IMR-90 (cell line): Measurements from ENCODE around the gene LDB2. TPM values are rescaled to one million over a fixed set of nuclear protein-coding genes. Genes with fewer than 3 reads are reported as not detected.

Experiments used
- ATAC-seq: fragments of 200-7000 bp; cut with Tn5 transposase; 2 replicates; pipeline ENCODE4 v1.9.1; 2020; ENCODE audit warnings: low read depth, mild to moderate bottlenecking, moderate library complexity
- BruUV-seq: library from RNA; stranded (reverse); fragments of 400-500 nt; replicated peaks from 2 replicates; lab custom pipeline; 2021; lab: Mats Ljungman, UMichigan
- CTCF ChIA-PET: fragments of 300-600 bp; formaldehyde crosslinking; extraction: SDS; loops from one replicate; lab custom pipeline; 2021; ENCODE audit warnings: antibody characterized with exemption; lab: Yijun Ruan, JAX
- POLR2A ChIA-PET: fragments of 300-600 bp; sonication (Branson Sonifier 250); formaldehyde crosslinking; loops from one replicate; lab custom pipeline; 2022; ENCODE audit warnings: antibody characterized with exemption; ENCODE audit not compliant: unreplicated experiment; lab: Charles Lee
- DNase-seq: peaks from one replicate; pipeline ENCODE4 v3.0.0; 2013
- H2AFZ ChIP-seq: replicated peaks from 2 replicates; pipeline ENCODE3; 2013; ENCODE audit warnings: low read length, mild to moderate bottlenecking; ENCODE audit not compliant: poor library complexity
- H2AK5ac ChIP-seq: 2 replicates; pipeline ENCODE4 v1.6.1; 2013; ENCODE audit warnings: low read depth, low read length, inconsistent platforms
- H2AK9ac ChIP-seq: replicated peaks from 2 replicates; pipeline ENCODE3; 2013; ENCODE audit warnings: mild to moderate bottlenecking, low read depth, low read length, moderate library complexity; ENCODE audit not compliant: poor library complexity
- H2BK120ac ChIP-seq: 2 replicates; pipeline ENCODE4 v1.6.1; 2013; ENCODE audit warnings: low read depth, low read length, inconsistent platforms
- H2BK15ac ChIP-seq: 3 replicates; pipeline ENCODE4 v1.6.1; 2013; ENCODE audit warnings: low read depth, low read length, inconsistent platforms
- H2BK20ac ChIP-seq: 2 replicates; pipeline ENCODE4 v1.6.1; 2013; ENCODE audit warnings: low read depth, mild to moderate bottlenecking, inconsistent platforms, low read length, moderate library complexity
- H2BK5ac ChIP-seq: 2 replicates; pipeline ENCODE4 v1.6.1; 2013; ENCODE audit warnings: mild to moderate bottlenecking, low read depth, low read length, inconsistent platforms; ENCODE audit not compliant: poor library complexity, severe bottlenecking
- H3K14ac ChIP-seq: replicated peaks from 2 replicates; pipeline ENCODE4 v1.6.1; 2013; ENCODE audit warnings: low read depth, low read length, inconsistent platforms
- H3K18ac ChIP-seq: 2 replicates; pipeline ENCODE4 v1.6.1; 2013; ENCODE audit warnings: low read depth, low read length, control low read depth
- H3K23ac ChIP-seq: 2 replicates; pipeline ENCODE4 v1.6.1; 2013; ENCODE audit warnings: low read depth, low read length, inconsistent platforms
- H3K27ac ChIP-seq: 2 replicates; pipeline ENCODE4 v1.5.1; 2013; ENCODE audit warnings: mild to moderate bottlenecking, control low read depth, low read length; ENCODE audit not compliant: insufficient read depth
- H3K27me3 ChIP-seq: 2 replicates; pipeline ENCODE4 v1.6.1; 2013; ENCODE audit warnings: low read length; ENCODE audit not compliant: control insufficient read depth, insufficient read depth
- H3K36me3 ChIP-seq: 2 replicates; pipeline ENCODE4 v1.6.1; 2013; ENCODE audit warnings: low read length, mixed read lengths; ENCODE audit not compliant: control insufficient read depth, insufficient read depth
- H3K4ac ChIP-seq: 2 replicates; pipeline ENCODE4 v1.6.1; 2013; ENCODE audit warnings: low read depth, low read length, inconsistent platforms
- H3K4me1 ChIP-seq: 2 replicates; pipeline ENCODE4 v1.6.1; 2013; ENCODE audit warnings: low read length, mixed read lengths; ENCODE audit not compliant: control insufficient read depth, insufficient read depth
- H3K4me2 ChIP-seq: 2 replicates; pipeline ENCODE4 v1.6.1; 2013; ENCODE audit warnings: low read depth, mild to moderate bottlenecking, control low read depth, low read length, moderate library complexity
- H3K4me3 ChIP-seq: 2 replicates; pipeline ENCODE4 v1.5.1; 2013; ENCODE audit warnings: low read depth, mild to moderate bottlenecking, control low read depth, low read length, moderate library complexity; ENCODE audit not compliant: insufficient read depth
- H3K56ac ChIP-seq: 2 replicates; pipeline ENCODE4 v1.6.1; 2013; ENCODE audit warnings: low read length, inconsistent platforms; ENCODE audit not compliant: insufficient read depth; ENCODE audit errors: extremely low read depth
- H3K79me1 ChIP-seq, 2 experiments: 2 replicates each; pipeline ENCODE4 v1.6.1; 2013; ENCODE audit warnings: low read length in 2 of 2, inconsistent platforms in 1 of 2, low read depth in 1 of 2
- H3K9ac ChIP-seq: 2 replicates; pipeline ENCODE4 v1.6.1; 2013; ENCODE audit warnings: low read depth, low read length, control low read depth
- H3K9me1 ChIP-seq: 2 replicates; pipeline ENCODE4 v1.6.1; 2013; ENCODE audit warnings: low read length, inconsistent platforms; ENCODE audit not compliant: insufficient read depth
- H3K9me3 ChIP-seq: 2 replicates; pipeline ENCODE4 v1.6.1; 2013; ENCODE audit warnings: low read length; ENCODE audit not compliant: control insufficient read depth, insufficient read depth
- H4K20me1 ChIP-seq: 2 replicates; pipeline ENCODE4 v1.6.1; 2013; ENCODE audit warnings: low read length, inconsistent platforms; ENCODE audit not compliant: insufficient read depth
- H4K5ac ChIP-seq: 2 replicates; pipeline ENCODE4 v1.6.1; 2013; ENCODE audit warnings: mild to moderate bottlenecking, low read depth, low read length, control low read depth
- H4K8ac ChIP-seq, 2 experiments: 2 replicates each; pipeline ENCODE4 v1.6.1; 2013; ENCODE audit warnings: low read depth in 2 of 2, low read length in 2 of 2, control low read depth in 1 of 2, inconsistent platforms in 1 of 2
- H4K91ac ChIP-seq: 2 replicates; pipeline ENCODE4 v1.6.1; 2013; ENCODE audit warnings: low read depth, low read length, inconsistent platforms; ENCODE audit not compliant: insufficient read depth
- BHLHE40 ChIP-seq: fragments of 150-350 bp; IDR thresholded peaks from 2 replicates; pipeline ENCODE4 v1.6.1; 2016; ENCODE audit warnings: mild to moderate bottlenecking, low read depth, low read length
- FOS ChIP-seq: fragments of 150-350 bp; IDR thresholded peaks from 2 replicates; pipeline ENCODE4 v1.6.1; 2016; ENCODE audit warnings: low read depth, low read length
- MAFK ChIP-seq: IDR thresholded peaks from 2 replicates; pipeline ENCODE4 v1.6.1; 2012; ENCODE audit warnings: low read depth, low read length, improper control_type of control experiment
- MAZ ChIP-seq: IDR thresholded peaks from 2 replicates; pipeline ENCODE4 v1.6.1; 2012; ENCODE audit warnings: low read depth, mild to moderate bottlenecking, low read length, improper control_type of control experiment, moderate library complexity, borderline replicate concordance
- NFE2L2 ChIP-seq: fragments of 150-350 bp; IDR thresholded peaks from 2 replicates; pipeline ENCODE4 v1.6.1; 2016; ENCODE audit warnings: low read depth, mild to moderate bottlenecking, low read length
- RAD21 ChIP-seq: IDR thresholded peaks from 2 replicates; pipeline ENCODE4 v1.6.1; 2012; ENCODE audit warnings: low read length, improper control_type of control experiment
- RCOR1 ChIP-seq: IDR thresholded peaks from 2 replicates; pipeline ENCODE4 v1.6.1; 2012; ENCODE audit warnings: mild to moderate bottlenecking, low read length, improper control_type of control experiment; ENCODE audit not compliant: insufficient replicate concordance
- WGBS, 2 experiments: methylation state at CpG; one replicate each; pipeline versions ENCODE4 v1.1.5 to v1.1.7; 2013; ENCODE audit warnings: missing lambda C conversion rate in 2 of 2; ENCODE audit not compliant: insufficient read length in 1 of 2; ENCODE audit errors: extremely low coverage in 2 of 2; 5-methylcytosine and 5-hydroxymethylcytosine counted together
- dilution Hi-C: fragments of 300-500 bp; cut with HindIII; formaldehyde crosslinking; loops from one replicate; pipeline ENCODE4 v1.14.3; 2018; ENCODE audit warnings: low sequenced_read_pairs; ENCODE audit not compliant: unreplicated experiment
- in situ Hi-C: fragments of 300-500 bp; cut with MboI; formaldehyde crosslinking; loops from 3 replicates; pipeline ENCODE4 v1.14.3; 2019; ENCODE audit warnings: low sequenced_read_pairs, inconsistent platforms, mixed read lengths
- intact Hi-C: fragments of 100-400 bp; cut with micrococcal nuclease; formaldehyde crosslinking; loops from 2 replicates; pipeline ENCODE4 v1.10.0; 2022
- polyA plus RNA-seq, 3 experiments: library from polyadenylated mRNA; depleted of rRNA; stranded (reverse); fragments of >200 nt; gene quantifications; 2 replicates each; pipeline ENCODE4 v1.2.3, GENCODE V29; 2012; ENCODE audit warnings: low replicate concordance in 1 of 3
- total RNA-seq: library from RNA; depleted of rRNA; stranded (reverse); fragments of >200 nt; gene quantifications from 2 replicates; pipeline ENCODE4 v1.2.3, GENCODE V29; 2012
- TF ChIP-seq, protein P1 (sequence below): fragments of 150-350 bp; IDR thresholded peaks from 2 replicates; pipeline ENCODE4 v1.6.1; 2017; ENCODE audit warnings: mild to moderate bottlenecking, antibody characterized with exemption, low read length, low read depth

Gene LDB2
- total and polyA plus RNA-seq, 2 of the 4 experiments (the other 2 are of a cell fraction): 67.9 to 116 TPM

- Histone ChIP-seq H2AK9ac (no peak overlapping the region), H4K5ac (peak overlapping the region; percentile 16; the same call in 1 of the 2 replicates), H4K8ac (peak overlapping the region in 1 of 2 experiments; percentile 16; a peak in 2 of 4 replicates), H3K4me1 (peaks cover 5% of the 10 kb centered on the region), H3K4ac (no peak overlapping the region), H3K14ac (no peak overlapping the region), H2BK20ac (no peak overlapping the region), H3K23ac (0 out of 2 replicates have a peak overlapping the region, but pooled peaks have one; percentile 28), H3K9ac (no peak overlapping the region), H2BK5ac (no peak overlapping the region), H3K36me3 (no peaks in the 10 kb centered on the region), H3K9me1 (no peaks in the 10 kb centered on the region; the same call in 1 of the 2 replicates), H3K27ac (no peak overlapping the region), H2AK5ac (no peak overlapping the region), H4K20me1 (no peaks in the 10 kb centered on the region), H3K9me3 (no peaks in the 10 kb centered on the region), H3K4me2 (peak overlapping the region; percentile 39), H3K79me1 (peaks cover 0 to 8% of the 10 kb centered on the region in 2 experiments; a peak in 1 of 4 replicates), H3K18ac (peak overlapping the region; percentile 60; the same call in 1 of the 2 replicates), H4K91ac (no peak overlapping the region), H3K56ac (no peak overlapping the region), H3K27me3 (no peaks in the 10 kb centered on the region), H3K4me3 (peak overlapping the region; percentile 1; the same call in 1 of the 2 replicates), H2AFZ (no peak overlapping the region), H2BK15ac (no peak overlapping the region), H2BK120ac (no peak overlapping the region)
- ChIA-PET CTCF (no interaction called here), POLR2A (interaction anchor here (0.7 kb wide), 2 partner anchors 9 to 63 kb away, joined by 6 to 7 read pairs; no protein-coding TSS in a partner anchor)
- no peak for DNase-seq
- TF ChIP-seq RCOR1: no peak
- TF ChIP-seq MAFK: no peak
- TF ChIP-seq, protein P1, sequence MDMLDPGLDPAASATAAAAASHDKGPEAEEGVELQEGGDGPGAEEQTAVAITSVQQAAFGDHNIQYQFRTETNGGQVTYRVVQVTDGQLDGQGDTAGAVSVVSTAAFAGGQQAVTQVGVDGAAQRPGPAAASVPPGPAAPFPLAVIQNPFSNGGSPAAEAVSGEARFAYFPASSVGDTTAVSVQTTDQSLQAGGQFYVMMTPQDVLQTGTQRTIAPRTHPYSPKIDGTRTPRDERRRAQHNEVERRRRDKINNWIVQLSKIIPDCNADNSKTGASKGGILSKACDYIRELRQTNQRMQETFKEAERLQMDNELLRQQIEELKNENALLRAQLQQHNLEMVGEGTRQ: no peak
- TF ChIP-seq FOS: no peak
- no peak for TF ChIP-seq MAZ
- TF ChIP-seq RAD21: no peak
- no peak for TF ChIP-seq NFE2L2
- no peak for TF ChIP-seq BHLHE40
- in situ Hi-C loops (no loop called here), dilution Hi-C loops (no loop called here), intact Hi-C loops (no loop called here)
- no TSS peak for BruUV-seq
- no CpG with 5 or more reads among the region's 6 CpGs for WGBS, 2 experiments
- ATAC-seq: peak; percentile 21; the same call in 1 of the 2 replicates
These were observed 281.4 kb downstream of the LDB2 start for GRCh38 chr4:16617011-16617410.
